GM21737 (cell line): ENCODE data around the gene EIF5A2.
"Not testable (repeated sequence)": the region's sequence is repeated elsewhere in the genome, so short reads cannot be mapped to it uniquely, and the experiment has no call there.

ENCODE experiments used
- ATAC-seq: cut with Tn5 transposase; IDR thresholded peaks from one replicate; pipeline ENCODE4 v1.9.1; 2021; ENCODE audit warnings: mild to moderate bottlenecking, moderate library complexity; ENCODE audit not compliant: unreplicated experiment

Gene EIF5A2

DNA sequence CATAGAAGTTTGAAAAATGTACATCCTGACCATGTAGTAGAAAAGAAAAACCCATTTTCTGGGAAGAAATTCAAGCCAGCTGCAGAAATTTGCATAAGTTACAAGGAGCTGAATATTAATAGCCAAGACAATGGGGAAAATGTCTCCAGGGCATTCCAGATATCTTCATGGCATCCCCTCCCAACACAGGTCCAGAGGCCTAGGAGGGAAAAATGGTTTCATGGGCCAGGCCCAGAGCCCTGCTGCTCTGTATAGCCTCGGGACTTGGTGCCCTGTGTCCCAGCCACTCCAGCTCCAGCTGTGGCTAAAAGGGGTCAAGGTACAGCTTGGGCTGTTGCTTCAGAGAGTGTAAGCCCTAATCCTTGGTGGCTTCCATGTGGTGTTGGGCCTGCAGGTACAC, 11.2 kb downstream of the EIF5A2 start:
- ATAC-seq, result not testable (repeated sequence)

DNA sequence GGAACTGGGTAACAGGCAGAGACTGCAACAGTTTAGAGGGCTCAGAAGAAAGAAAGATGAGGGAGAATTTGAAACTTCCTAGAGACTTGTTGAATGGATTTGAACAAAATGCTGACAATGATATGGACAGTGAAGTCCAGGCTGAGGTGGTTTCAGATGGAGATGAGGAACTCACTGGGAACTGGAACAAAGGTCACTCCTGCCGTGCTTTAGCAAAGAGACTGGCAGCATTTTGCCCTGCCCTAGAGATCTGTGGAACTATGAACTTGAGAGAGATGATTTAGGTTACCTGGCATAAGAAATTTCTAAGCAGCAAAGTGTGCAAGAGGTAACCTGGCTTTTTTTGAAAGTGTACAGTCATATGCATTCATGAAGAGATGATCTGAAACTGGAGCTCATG, 11.7 kb downstream of the EIF5A2 start:
- ATAC-seq, result no peak

DNA sequence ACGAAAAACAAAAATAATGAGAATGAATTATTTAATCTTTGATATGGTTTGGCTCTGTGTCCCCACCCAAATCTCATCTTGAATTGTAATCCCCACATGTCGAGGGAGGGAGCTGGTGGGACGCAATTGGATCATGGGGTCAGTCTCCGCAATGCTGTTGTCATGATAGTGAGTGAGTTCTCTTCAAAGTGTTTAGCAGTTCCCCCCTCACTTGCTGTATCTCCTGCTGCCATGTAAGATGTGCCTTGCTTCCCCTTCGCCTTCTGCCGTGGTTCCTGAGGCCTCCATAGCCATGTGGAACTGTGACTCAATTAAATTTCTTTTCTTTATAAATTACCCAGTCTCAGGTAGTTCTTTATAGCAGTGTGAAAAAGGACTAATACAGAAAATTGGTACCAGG, 12.1 kb downstream of the EIF5A2 start:
- ATAC-seq, result not testable (repeated sequence)

DNA sequence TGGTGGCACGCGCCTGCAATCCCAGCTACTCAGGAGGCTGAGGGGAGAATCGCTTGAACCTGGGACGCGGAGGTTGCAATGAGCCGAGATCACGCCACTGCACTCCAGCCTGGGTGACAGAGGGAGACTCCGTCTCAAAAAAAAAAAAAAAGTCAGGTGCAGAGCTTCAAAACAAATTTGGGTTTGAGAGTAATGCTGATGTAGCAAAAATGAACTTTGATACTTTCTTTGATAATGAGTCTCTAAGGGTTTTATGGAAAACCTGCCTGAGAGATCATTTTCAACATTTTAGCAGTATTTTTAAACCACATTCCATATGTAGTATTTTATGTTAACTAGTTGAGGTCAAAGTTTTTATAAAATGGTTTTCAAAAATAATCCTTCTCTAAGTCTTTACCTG, 14.5 kb downstream of the EIF5A2 start:
- no peak for ATAC-seq

DNA sequence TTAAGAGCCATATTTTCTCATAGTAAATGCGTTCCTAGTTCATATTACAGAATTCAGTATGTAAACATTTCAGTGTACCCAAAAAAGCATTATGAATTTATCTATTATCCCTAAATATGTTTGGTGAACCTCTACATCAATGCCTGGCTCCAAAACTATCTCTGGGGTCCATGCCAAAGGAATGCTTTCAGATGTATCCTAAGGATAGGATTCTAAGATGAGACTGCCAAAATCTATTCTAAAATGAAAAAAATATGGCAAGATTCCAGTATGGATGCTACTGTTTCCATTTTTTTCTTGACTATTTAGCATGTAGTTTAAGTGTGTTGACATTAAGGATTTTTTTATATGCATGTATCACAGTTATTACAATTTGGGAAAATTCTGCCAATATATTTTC, 18.8 kb downstream of the EIF5A2 start:
- ATAC-seq, result no peak

DNA sequence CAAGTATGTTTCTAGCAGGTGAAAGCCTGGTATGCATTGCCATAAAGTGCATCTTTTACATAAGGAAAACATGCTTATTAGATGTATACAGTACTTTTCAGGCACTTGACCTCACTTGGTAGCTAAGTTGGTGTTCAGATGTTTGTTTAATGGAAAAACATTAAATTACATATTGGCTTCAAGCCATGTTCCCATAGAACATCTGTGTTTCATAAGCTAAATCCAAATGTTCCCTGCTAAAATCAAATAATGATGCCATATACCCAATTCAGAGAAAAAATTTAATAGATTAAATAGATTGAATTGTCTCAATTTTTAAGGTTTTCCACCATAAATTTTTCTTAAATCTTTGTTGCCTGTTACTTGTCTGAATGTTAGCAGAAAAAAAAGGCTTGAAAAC, 19.3 kb downstream of the EIF5A2 start:
- no peak for ATAC-seq

DNA sequence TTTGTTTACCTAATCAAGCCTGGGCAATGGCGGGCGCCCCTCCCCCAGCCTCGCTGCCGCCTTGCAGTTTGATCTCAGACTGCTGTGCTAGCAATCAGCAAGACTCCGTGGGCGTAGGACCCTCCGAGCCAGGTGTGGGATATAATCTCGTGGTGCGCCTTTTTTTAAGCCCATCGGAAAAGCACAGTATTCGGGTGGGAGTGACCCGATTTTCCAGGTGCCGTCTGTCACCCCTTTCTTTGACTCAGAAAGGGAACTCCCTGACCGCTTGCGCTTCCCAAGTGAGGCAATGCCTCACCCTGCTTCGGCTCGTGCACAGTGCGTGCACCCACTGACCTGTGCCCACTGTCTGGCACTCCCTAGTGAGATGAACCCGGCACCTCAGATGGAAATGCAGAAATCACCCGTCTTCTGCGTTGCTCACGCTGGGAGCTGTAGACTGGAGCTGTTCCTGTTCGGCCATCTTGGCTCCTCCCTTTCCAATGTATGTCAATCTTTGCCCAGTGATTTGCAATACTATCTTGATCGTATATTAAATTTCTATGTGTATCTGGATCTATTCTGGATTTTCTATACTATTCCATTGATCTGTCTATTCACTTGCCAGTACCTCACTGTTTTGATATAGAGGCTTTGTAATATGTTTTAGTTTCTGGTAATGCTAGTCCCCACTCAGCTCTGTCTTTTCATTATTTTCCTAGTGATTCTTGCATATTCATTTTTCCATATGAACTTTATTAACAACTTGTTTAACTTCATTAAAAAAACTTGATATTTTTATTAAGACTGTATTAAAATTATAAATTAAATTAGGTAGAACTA, 24.1 kb downstream of the EIF5A2 start:
- not testable (repeated sequence) for ATAC-seq

DNA sequence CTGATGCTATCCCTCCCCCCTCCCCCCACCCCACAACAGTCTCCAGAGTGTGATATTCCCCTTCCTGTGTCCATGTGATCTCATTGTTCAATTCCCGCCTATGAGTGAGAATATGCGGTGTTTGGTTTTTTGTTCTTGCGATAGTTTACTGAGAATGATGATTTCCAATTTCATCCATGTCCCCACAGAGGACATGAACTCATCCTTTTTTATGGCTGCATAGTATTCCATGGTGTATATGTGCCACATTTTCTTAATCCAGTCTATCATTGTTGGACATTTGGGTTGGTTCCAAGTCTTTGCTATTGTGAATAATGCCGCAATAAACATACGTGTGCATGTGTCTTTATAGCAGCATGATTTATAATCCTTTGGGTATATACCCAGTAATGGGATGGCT, 29.7 kb downstream of the EIF5A2 start:
- ATAC-seq, result not testable (repeated sequence)

DNA sequence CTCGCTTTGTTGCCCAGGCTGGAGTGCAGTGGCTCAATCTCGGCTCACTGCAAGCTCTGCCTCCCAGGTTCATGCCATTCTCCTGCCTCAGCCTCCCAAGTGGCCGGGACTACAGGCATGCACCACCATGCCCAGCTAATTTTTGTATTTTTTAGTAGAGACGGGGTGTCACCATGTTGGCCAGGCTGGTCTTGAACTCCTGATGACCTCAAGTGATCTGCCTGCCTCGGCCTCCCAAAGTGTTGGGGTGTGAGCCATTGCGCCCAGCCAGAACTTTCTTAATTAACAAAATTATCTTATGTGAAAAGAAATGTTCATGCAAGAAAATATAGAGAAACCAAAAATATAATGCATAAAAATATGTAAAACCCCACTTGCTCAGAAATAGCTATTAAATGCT, 31.1 kb downstream of the EIF5A2 start:
- ATAC-seq, result not testable (repeated sequence)

DNA sequence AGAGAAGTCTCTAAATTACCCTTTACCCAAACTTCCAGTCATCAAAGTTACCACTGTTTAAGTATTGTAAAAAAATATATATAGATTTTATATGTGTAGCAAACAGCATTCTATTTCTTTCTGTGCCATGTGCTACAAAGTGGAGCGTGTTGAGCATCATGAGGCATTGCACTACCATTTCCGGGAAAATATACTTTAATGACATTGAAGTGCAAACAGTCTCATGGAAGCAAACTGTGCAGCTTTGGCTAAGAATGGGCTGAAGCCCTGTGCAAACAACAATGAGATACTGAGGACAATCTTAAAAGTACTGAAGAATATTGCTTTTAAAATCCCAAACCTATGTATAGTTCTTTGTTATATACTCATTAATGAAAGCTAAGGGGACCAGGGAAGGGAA, 31.9 kb downstream of the EIF5A2 start:
- no peak for ATAC-seq

DNA sequence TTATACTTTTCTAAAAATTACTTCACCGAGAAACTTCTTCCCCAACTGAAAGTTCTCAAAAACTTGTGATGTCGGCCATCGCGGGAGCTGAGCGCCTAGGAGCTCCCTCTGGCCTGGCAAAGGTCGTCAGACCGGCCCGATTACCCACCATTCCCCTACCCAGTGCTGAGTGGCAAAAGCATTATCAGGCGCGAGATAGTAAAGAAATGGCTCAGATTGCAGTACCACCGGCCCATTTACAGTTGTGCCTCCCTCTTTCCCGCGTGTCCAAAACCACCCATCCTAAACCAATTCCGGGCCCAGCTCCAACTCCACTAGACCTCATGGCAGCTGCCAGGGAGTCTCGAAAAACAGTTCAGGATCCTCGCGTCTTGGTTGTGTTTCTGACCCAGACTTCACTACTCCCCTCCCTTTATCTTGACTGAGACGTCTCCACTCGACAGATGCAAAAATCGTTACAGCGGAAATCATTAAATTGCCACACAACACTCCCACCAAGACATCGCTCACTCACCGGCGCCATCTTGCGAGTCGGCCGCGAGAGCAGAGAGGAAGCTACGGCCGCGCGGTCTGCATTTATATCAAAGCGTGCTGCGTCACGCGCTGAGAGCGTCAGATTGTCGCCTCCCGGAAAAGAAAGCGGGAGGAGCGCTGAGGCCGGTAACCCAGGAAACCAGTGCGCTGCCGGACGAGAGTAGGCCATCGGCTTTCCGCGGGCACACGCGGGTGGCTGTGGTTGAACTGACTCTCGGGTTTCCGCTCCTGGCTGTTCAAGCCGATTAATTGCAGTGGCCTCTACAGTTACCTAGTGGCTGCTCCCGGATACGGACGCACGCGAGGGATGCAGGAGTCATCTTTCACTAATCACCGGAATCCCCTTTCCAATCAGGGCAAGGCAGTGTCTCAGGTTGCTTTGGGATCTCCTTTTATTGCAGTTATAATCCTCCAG, 38.5 kb downstream of the EIF5A2 start, which contains the start of gene RPL22L1:
TSS of gene RPL22L1 (minus strand) at position 551 of the 949 bp plus-strand sequence. CDS start at position 523, 28 bp downstream.
- peak; percentile 96 for ATAC-seq

DNA sequence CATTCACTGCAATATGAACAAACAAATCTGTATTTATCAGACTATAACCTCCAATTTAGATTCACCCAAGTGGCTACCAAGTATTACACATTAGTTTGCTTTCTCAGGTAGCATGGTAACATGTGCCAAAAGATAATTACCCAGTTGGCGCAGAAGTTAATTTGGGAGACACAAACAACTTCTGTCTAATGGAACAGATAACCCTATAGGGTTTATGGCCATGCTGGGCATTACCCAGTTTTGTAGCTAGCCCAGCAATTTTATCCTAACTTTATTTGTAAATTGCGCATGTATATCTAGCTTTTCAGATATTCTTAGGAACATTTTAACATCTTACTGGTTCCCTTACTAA, 39.2 kb downstream of the EIF5A2 start:
- no peak for ATAC-seq

DNA sequence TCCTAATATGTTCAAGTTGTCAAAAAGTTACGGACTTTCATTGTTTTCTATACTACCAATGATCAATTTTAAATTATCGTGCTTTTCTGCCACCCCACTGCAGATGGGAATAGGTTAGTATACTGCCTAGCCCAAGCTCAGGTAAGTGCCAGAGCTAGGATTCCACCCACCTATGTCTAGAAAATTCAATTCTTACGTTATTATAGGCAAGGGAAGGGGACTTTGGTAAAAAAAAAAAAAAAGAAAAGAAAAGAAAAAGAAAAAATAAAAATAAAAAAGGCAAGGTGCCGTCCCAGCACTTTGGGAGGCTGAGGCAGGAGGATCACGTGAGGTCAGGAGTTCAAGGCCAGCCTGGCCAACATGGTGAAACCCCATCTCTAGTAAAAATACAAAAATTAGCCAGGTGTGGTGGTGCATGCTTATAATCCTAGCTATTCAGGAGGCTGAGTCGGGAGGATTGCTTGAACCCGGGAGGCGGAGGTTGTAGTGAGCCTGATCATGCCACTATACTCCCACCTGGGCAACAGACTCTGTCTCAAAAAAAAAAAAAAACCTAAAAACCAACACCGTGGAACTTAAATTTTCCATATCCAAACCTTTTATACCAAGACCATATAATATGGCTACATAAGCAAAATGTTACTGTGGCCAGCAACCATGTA, 39.7 kb downstream of the EIF5A2 start:
- no peak for ATAC-seq

DNA sequence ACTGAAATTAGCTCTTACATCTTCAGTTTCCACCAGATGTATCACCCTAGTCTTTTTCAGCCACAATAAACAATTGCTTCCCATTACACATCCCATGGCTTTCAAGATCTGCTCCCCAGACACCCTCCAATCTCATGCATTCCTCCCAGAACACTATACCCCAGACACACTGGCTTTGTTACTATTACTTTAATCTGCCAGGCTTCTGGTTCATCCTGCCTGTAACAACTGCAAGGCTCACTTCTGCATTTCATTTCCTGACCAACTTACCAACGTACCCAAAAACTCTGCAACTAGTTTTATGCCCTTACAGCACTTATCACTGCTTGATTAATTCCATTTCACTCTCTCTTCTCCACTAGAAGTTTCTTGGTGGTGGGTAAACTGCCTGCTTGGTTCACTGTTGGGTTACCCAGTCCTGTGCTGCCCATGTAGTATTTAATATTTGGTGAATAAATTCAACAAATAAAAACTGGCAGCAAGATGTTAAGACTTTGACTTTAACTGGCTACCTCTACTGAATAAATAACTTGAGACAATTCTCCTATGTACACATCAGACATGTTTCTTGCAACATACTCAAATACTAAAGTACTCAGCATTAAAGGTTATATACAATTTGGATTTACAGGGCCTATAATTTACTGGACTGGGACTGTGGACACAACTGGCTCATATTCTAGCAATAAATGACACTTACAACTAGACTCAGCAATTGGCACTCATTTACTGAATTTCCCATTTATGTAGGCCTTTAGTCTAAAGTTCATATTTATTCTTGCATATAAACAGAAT, 41.1 kb downstream of the EIF5A2 start:
- no peak for ATAC-seq

DNA sequence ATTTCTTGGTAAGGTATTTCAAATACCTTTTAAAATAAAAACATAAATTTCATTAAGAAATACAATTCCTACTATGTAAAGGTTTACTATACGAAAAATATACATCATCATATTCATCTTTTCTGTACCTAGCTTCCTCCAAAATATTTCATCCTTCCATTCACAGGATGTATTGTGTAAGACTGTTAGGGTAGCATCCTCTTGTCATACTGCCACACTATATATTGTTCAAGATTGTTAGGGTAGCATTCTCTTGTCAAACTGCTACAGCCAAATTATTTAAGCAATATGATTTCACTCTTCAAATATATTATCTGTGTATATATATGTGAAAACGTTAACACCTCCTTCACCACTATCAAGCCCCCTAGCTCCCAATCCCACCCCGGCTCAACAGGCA, 41.9 kb downstream of the EIF5A2 start:
- no peak for ATAC-seq

DNA sequence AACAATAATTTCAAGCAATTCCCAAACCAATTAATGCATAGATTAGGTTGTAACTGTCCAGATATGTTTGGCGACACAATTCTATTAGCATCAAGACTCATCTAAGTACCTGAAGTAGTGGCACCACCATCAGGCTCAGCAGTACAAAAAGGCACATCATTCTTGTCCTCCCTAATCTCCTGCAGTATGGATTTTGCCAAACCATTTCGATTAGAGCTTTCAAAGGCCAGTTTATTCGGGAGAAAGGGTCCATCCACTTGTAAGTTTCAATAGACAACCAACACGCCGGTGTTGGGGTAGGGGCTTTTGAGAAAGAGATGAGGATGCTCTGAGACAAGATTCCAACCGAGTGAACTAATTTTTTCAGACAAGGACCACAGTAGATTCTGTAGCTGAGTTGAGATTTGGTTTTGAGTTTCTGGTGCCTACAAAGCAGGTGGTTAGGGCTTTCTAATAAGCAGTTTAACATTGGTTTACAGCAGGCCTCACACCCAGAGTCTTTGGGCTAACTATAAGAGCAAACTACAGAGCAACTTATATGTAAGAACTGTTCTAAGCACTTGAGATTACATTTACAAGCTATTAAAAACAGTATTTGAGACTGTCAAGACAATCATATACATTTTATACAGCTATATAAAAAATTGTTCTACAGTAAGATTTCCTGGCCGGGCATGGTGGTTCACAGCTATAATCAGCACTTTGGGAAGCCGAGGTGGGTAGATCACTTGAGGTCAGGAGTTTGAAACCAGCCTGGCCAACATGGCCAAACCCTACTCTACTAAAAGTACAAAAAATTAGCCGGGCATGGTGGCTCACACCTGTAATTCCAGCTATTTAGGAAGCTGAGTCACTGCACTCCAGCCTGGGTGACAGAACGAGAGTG, 43.0 kb downstream of the EIF5A2 start:
- ATAC-seq, result no peak

DNA sequence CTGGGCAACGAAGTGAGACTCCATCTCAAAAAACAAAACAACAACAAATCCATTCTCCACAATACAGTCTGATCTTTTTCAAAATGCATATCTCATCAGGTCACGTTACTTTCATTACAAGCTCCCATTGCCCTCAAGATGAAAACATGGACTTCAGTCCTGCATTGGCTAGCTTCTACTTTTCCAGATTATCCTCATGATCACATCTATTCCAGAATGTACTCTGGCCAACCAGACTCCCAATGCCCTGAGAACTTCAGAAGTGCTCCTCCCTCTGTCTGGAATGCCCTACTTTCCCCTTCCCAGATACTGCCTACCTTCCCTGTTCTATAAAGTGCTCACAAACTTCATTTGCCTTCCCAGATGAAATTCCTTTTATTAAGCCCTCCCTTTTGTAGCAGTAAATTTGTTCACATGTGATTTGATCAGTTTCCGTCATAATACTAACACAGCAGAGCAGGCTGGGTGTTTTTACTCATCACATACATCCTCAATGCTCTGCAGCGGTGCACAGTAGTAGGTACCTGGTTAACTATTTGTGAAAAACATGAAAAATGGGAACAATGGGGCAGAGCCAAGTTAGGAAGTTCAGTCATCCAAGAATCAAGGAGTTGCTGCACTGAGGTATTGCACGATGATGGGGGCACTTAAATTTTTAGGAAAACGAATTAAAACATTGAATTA, 43.8 kb downstream of the EIF5A2 start:
- ATAC-seq, result no peak

DNA sequence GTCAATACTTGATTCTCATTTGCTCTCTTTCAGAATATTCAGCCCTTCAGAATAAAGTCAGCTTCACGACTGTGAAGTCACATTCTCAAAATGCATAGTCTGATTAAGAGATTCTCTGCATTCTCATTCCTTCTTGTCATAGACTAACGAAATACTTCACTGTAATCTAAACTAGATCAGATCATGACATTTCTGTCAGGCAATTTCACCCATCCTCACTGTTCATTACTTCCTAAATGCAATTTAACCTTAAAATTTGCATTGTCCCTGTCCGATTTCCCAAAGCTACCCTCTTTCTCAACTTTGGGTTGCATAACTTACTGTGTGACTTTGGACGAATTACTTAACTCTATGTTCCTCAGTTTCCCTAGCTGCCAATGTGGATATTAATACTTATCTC, 44.6 kb downstream of the EIF5A2 start:
- no peak for ATAC-seq
